ENCODE data around the gene TAS2R4. TPM values are rescaled to one million over a fixed set of nuclear protein-coding genes. Genes with fewer than 3 reads are reported as not detected.

The TAS2R4 gene, protein sequence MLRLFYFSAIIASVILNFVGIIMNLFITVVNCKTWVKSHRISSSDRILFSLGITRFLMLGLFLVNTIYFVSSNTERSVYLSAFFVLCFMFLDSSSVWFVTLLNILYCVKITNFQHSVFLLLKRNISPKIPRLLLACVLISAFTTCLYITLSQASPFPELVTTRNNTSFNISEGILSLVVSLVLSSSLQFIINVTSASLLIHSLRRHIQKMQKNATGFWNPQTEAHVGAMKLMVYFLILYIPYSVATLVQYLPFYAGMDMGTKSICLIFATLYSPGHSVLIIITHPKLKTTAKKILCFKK
- polyA plus RNA-seq (2013), result 0.10 and 0.12 TPM in 2 replicates

DNA sequence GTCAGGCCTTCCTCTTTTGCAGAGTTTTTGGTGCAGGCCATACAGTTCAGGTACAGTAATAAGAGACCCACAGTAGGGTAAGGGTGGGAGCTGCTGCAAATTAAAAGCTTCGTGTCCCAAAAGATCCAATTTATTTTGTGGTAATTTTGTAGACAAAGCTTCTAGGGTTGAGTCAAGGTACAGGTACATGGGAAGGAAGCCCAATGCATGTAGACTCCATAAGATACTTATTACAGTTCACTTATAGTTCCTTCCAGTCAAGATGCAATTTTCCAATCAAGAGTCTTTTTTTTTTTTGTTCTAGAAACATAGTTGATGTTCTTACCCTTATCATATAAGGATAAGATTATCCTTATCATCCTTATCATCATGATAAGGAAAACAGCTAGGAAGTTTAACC is at the start of gene TAS2R4:
Gene TAS2R4, plus strand, starts transcription at position 301 of the 400 bp plus-strand sequence. CDS start 1,815 bp downstream, outside the sequence.
- no peak within 1 kb of the TSS for H3K4me2 ChIP-seq (ENCODE audit: low read length)

DNA sequence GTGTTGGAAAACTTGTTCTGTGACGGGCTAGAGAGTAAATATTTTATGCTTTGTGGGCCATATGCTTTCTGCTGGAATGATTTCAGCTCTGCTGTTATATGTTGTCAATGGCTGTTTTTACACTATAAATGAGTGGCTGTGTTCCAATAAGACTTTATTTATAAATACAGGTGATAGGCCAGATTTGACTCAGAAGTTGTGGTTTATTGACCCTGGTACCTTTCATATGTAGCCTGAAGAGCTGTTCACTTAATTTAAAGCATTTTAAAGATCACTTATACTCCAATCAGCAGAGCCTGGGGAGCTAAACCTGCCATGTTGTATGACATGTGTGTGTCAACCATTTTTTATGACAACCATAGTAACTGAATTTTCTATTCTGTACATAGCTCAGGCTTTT is 47.5 kb upstream of the TAS2R4 start:
- no peaks in the 10 kb centered on the region for H3K9me3 ChIP-seq (ENCODE audit: insufficient read depth, low read depth, low read length)
- no peak overlapping the region for H3K18ac ChIP-seq (ENCODE audit: low read length)
- no peak overlapping the region for H4K8ac ChIP-seq (ENCODE audit: low read depth, low read length)
- no peak overlapping the region for H3K4ac ChIP-seq (ENCODE audit: low read depth, low read length)
- no peak overlapping the region for H4K91ac ChIP-seq (ENCODE audit: low read depth, low read length)
- no peaks in the 10 kb centered on the region for H3K36me3 ChIP-seq (ENCODE audit: control insufficient read depth in 1 of 2, insufficient read depth in 2 of 2, low read length in 2 of 2)
- H3K23ac ChIP-seq (ENCODE audit: low read length), result no peak overlapping the region
- H3K79me2 ChIP-seq (ENCODE audit: control insufficient read depth, insufficient read depth, low read length, poor library complexity), result no peaks in the 10 kb centered on the region
- no peak overlapping the region for H2AFZ ChIP-seq (ENCODE audit: insufficient read depth, low read length, poor library complexity)
- H3K4me2 ChIP-seq (ENCODE audit: low read length), result no peak overlapping the region
- no peak overlapping the region for H2BK5ac ChIP-seq (ENCODE audit: low read depth, low read length, poor library complexity)
- H3K9ac ChIP-seq (ENCODE audit: low read length), result no peak overlapping the region
- H3K27ac ChIP-seq (ENCODE audit: low read depth, low read length), result no peak overlapping the region
- no peak for DNase-seq
- no peak overlapping the region for H3K14ac ChIP-seq (ENCODE audit: low read length)
- H2AK5ac ChIP-seq (ENCODE audit: low read length), result no peak overlapping the region
- H3K4me1 ChIP-seq (ENCODE audit: control insufficient read depth in 1 of 2, insufficient read depth in 2 of 2, low read length in 2 of 2), result no peaks in the 10 kb centered on the region
- no peak overlapping the region for H2BK12ac ChIP-seq (ENCODE audit: low read length)
- H3K27me3 ChIP-seq (ENCODE audit: insufficient read depth, low read length), result no peaks in the 10 kb centered on the region
- WGBS (ENCODE audit: extremely low coverage, insufficient coverage, insufficient read length), result no CpG with 5 or more reads among the region's 1 CpG
- no peak overlapping the region for H2BK120ac ChIP-seq (ENCODE audit: insufficient read depth, low read length, poor library complexity)
- H3K79me1 ChIP-seq (ENCODE audit: low read length), result no peaks in the 10 kb centered on the region
- H3K4me3 ChIP-seq (ENCODE audit: low read depth, low read length), result no peak overlapping the region
- H4K12ac ChIP-seq (ENCODE audit: low read depth, low read length), result no peak overlapping the region

More for the DNA sequence above, at the start of gene TAS2R4:
- peaks cover 5% of the 10 kb centered on the region for H3K9me3 ChIP-seq (ENCODE audit: insufficient read depth, low read depth, low read length)
- no peak within 1 kb of the TSS for H3K9ac ChIP-seq (ENCODE audit: low read length)
- H3K23ac ChIP-seq (ENCODE audit: low read length), result no peak within 1 kb of the TSS
- H3K4ac ChIP-seq (ENCODE audit: low read depth, low read length), result no peak within 1 kb of the TSS
- no peak within 1 kb of the TSS for H4K12ac ChIP-seq (ENCODE audit: low read depth, low read length)
- no peak for DNase-seq
- no peak within 1 kb of the TSS for H2BK5ac ChIP-seq (ENCODE audit: low read depth, low read length, poor library complexity)
- H3K4me3 ChIP-seq (ENCODE audit: low read depth, low read length), result no peak within 1 kb of the TSS
- H2AK5ac ChIP-seq (ENCODE audit: low read length), result no peak within 1 kb of the TSS
- no peaks in the 10 kb centered on the region for H3K4me1 ChIP-seq (ENCODE audit: control insufficient read depth in 1 of 2, insufficient read depth in 2 of 2, low read length in 2 of 2)
- no peak within 1 kb of the TSS for H3K18ac ChIP-seq (ENCODE audit: low read length)
- H2AFZ ChIP-seq (ENCODE audit: insufficient read depth, low read length, poor library complexity), result no peak within 1 kb of the TSS
- no peak within 1 kb of the TSS for H2BK120ac ChIP-seq (ENCODE audit: insufficient read depth, low read length, poor library complexity)
- H3K27me3 ChIP-seq (ENCODE audit: insufficient read depth, low read length), result no peaks in the 10 kb centered on the region
- no peaks in the 10 kb centered on the region for H3K79me1 ChIP-seq (ENCODE audit: low read length)
- H2BK12ac ChIP-seq (ENCODE audit: low read length), result no peak within 1 kb of the TSS
- no peaks in the 10 kb centered on the region for H3K79me2 ChIP-seq (ENCODE audit: control insufficient read depth, insufficient read depth, low read length, poor library complexity)
- H4K8ac ChIP-seq (ENCODE audit: low read depth, low read length), result no peak within 1 kb of the TSS
- no CpG with 5 or more reads among the region's 1 CpG for WGBS (ENCODE audit: extremely low coverage, insufficient coverage, insufficient read length)
- H4K91ac ChIP-seq (ENCODE audit: low read depth, low read length), result no peak within 1 kb of the TSS
- peaks cover 9 to 11% of the 10 kb centered on the region in 2 experiments for H3K36me3 ChIP-seq (ENCODE audit: control insufficient read depth in 1 of 2, insufficient read depth in 2 of 2, low read length in 2 of 2)
- no peak within 1 kb of the TSS for H3K14ac ChIP-seq (ENCODE audit: low read length)
- no peak within 1 kb of the TSS for H3K27ac ChIP-seq (ENCODE audit: low read depth, low read length)

DNA sequence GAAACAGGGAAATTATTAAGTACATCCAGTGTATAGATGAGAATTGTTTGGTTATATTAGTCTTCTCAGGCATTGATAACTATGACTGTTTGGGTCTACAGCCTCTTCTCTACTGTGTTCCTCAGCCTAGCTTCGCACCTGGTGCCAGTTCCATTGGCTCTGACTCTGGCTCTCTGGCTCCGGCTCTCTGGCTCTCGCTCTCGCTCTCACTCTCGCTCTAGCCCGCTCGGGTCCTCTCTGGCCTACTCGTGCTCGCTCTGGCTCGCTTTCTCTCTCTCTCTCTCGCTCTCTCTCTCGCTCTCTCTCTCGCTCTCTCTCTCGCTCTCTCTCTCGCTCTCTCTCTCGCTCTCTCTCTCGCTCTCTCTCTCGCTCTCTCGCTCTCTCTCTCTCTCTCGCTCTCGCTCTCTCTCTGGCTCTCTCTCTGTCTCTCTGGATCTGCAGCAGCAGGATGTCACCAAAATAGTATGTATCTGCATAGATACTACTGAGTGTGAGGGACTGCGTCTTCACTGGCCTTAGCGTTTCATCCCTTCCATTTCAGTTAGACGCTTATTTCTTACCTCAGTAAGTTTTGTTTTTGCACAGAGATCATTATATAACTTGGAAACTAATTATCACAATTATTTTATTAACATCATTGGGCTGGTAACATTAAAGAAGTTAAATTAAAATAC is 44.9 kb upstream of the TAS2R4 start:
- H3K27me3 ChIP-seq (ENCODE audit: insufficient read depth, low read length), result no peaks in the 10 kb centered on the region
- H2AK5ac ChIP-seq (ENCODE audit: low read length), result no peak overlapping the region
- H4K8ac ChIP-seq (ENCODE audit: low read depth, low read length), result no peak overlapping the region
- no peaks in the 10 kb centered on the region for H3K9me3 ChIP-seq (ENCODE audit: insufficient read depth, low read depth, low read length)
- no peak overlapping the region for H3K4me2 ChIP-seq (ENCODE audit: low read length)
- H3K14ac ChIP-seq (ENCODE audit: low read length), result no peak overlapping the region
- H3K27ac ChIP-seq (ENCODE audit: low read depth, low read length), result no peak overlapping the region
- H2AFZ ChIP-seq (ENCODE audit: insufficient read depth, low read length, poor library complexity), result no peak overlapping the region
- H3K79me2 ChIP-seq (ENCODE audit: control insufficient read depth, insufficient read depth, low read length, poor library complexity), result no peaks in the 10 kb centered on the region
- no peak overlapping the region for H4K12ac ChIP-seq (ENCODE audit: low read depth, low read length)
- WGBS (ENCODE audit: extremely low coverage, insufficient coverage, insufficient read length), result no CpG with 5 or more reads among the region's 24 CpGs
- no peaks in the 10 kb centered on the region for H3K4me1 ChIP-seq (ENCODE audit: control insufficient read depth in 1 of 2, insufficient read depth in 2 of 2, low read length in 2 of 2)
- H3K23ac ChIP-seq (ENCODE audit: low read length), result no peak overlapping the region
- H3K4ac ChIP-seq (ENCODE audit: low read depth, low read length), result no peak overlapping the region
- H3K18ac ChIP-seq (ENCODE audit: low read length), result no peak overlapping the region
- H4K91ac ChIP-seq (ENCODE audit: low read depth, low read length), result no peak overlapping the region
- H2BK120ac ChIP-seq (ENCODE audit: insufficient read depth, low read length, poor library complexity), result no peak overlapping the region
- H3K79me1 ChIP-seq (ENCODE audit: low read length), result no peaks in the 10 kb centered on the region
- H3K9ac ChIP-seq (ENCODE audit: low read length), result no peak overlapping the region
- no peaks in the 10 kb centered on the region for H3K36me3 ChIP-seq (ENCODE audit: control insufficient read depth in 1 of 2, insufficient read depth in 2 of 2, low read length in 2 of 2)
- H3K4me3 ChIP-seq (ENCODE audit: low read depth, low read length), result no peak overlapping the region
- H2BK12ac ChIP-seq (ENCODE audit: low read length), result no peak overlapping the region
- no peak overlapping the region for H2BK5ac ChIP-seq (ENCODE audit: low read depth, low read length, poor library complexity)
- DNase-seq, result no peak

- H2AK5ac ChIP-seq (ENCODE audit: low read length), result no peak overlapping the region
- peaks cover 2% of the 10 kb centered on the region for H3K79me1 ChIP-seq (ENCODE audit: low read length)
- H3K14ac ChIP-seq (ENCODE audit: low read length), result no peak overlapping the region
- no CpG with 5 or more reads among the region's 11 CpGs for WGBS (ENCODE audit: extremely low coverage, insufficient coverage, insufficient read length)
- peak overlapping the region; percentile 91 for H2AFZ ChIP-seq (ENCODE audit: insufficient read depth, low read length, poor library complexity)
- peaks cover 5 to 12% of the 10 kb centered on the region in 2 experiments for H3K36me3 ChIP-seq (ENCODE audit: control insufficient read depth in 1 of 2, insufficient read depth in 2 of 2, low read length in 2 of 2)
- H3K27me3 ChIP-seq (ENCODE audit: insufficient read depth, low read length), result no peaks in the 10 kb centered on the region
- DNase-seq, result peak; percentile 6 to 45
- no peaks in the 10 kb centered on the region for H3K9me3 ChIP-seq (ENCODE audit: insufficient read depth, low read depth, low read length)
- peak overlapping the region; percentile 59 for H3K27ac ChIP-seq (ENCODE audit: low read depth, low read length)
- no peak overlapping the region for H2BK12ac ChIP-seq (ENCODE audit: low read length)
- peaks cover 0 to 7% of the 10 kb centered on the region in 2 experiments for H3K4me1 ChIP-seq (ENCODE audit: control insufficient read depth in 1 of 2, insufficient read depth in 2 of 2, low read length in 2 of 2)
- H3K4ac ChIP-seq (ENCODE audit: low read depth, low read length), result no peak overlapping the region
- peak overlapping the region; percentile 86 for H4K12ac ChIP-seq (ENCODE audit: low read depth, low read length)
- H2BK5ac ChIP-seq (ENCODE audit: low read depth, low read length, poor library complexity), result no peak overlapping the region
- H3K23ac ChIP-seq (ENCODE audit: low read length), result no peak overlapping the region
- H3K9ac ChIP-seq (ENCODE audit: low read length), result no peak overlapping the region
- peak overlapping the region; percentile 70 for H3K4me3 ChIP-seq (ENCODE audit: low read depth, low read length)
- H3K18ac ChIP-seq (ENCODE audit: low read length), result no peak overlapping the region
- H4K8ac ChIP-seq (ENCODE audit: low read depth, low read length), result peak overlapping the region; percentile 87
- peak overlapping the region; percentile 50 for H4K91ac ChIP-seq (ENCODE audit: low read depth, low read length)
- H3K79me2 ChIP-seq (ENCODE audit: control insufficient read depth, insufficient read depth, low read length, poor library complexity), result peaks cover 5% of the 10 kb centered on the region
- peak overlapping the region; percentile 67 for H3K4me2 ChIP-seq (ENCODE audit: low read length)
- no peak overlapping the region for H2BK120ac ChIP-seq (ENCODE audit: insufficient read depth, low read length, poor library complexity)
These were observed 39.2 kb upstream of the TAS2R4 start for GRCh38 chr7:141737118-141737835.
